ENCODE data around the gene TJP3.

GRCh38 chr19:3785938-3786824, 78.0 kb downstream of the TJP3 start, which contains the start of gene MATK:
- no peak for TF ChIP-seq CTCF (IDR thresholded peaks at IDR 0.05)
- no peak for TF ChIP-seq POLR2A (IDR thresholded peaks at IDR 0.05)
